ENCODE data around the gene SPATA21.

Gene SPATA21

DNA sequence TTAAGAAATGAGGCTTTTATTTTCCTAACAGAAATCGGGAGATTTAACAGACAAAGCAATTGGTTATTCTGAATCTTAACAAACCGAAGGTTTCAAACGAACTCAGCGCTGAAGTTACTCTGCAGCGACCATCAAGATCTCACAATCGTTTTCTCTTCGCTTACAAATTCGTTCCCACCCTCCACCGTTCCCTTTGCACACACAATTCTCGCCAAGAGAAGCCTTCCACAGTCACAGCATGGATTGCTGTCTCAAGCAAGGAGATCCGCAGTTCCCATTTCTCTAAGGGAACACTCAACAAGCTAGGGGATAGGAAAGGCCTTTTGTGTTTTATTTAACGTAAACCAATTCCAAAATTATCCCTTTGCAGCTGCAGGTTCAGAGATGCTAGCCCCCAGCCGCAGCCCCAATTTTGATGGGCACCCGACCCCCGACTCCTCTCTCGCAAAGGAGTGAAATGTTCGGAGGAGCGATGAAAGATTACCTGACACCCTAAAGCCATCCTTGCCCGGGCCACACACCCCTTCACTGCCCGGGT is 85.7 kb downstream of the SPATA21 start:
- DNase-seq (ENCODE audit: low read depth, low spot score) = no peak

- DNase-seq (ENCODE audit: low read depth, low spot score) = no peak
Observed at GRCh38 chr1:16349847-16350406, 87.3 kb downstream of the SPATA21 start.
